Measurements from ENCODE around the gene PCDH9. TPM values are rescaled to one million over a fixed set of nuclear protein-coding genes. Genes with fewer than 3 reads are reported as not detected.

The PCDH9 gene
- total and polyA plus RNA-seq, 10 of the 15 experiments (the other 5 are each of a cell fraction or from before 2014, with no cell fraction given), result 0.02 to 2.3 (median 0.05) TPM; not detected in 1

- TF ChIP-seq E4F1 (IDR thresholded peaks at IDR 0.05; ENCODE audit: borderline replicate concordance, partially characterized antibody), result no peak
- no peak for TF ChIP-seq GABPA (IDR thresholded peaks at IDR 0.05; ENCODE audit: low read depth)
- no peak for TF ChIP-seq NFIC (IDR thresholded peaks at IDR 0.05; ENCODE audit: low read depth, low read length)
- no peak for TF ChIP-seq BCL3 (IDR thresholded peaks at IDR 0.05; ENCODE audit: borderline replicate concordance, insufficient read depth, low read depth, low read length, poor library complexity, severe bottlenecking)
- TF ChIP-seq ZNF24 (IDR thresholded peaks at IDR 0.05), result no peak
- no peak for TF ChIP-seq NFXL1 (IDR thresholded peaks at IDR 0.05; ENCODE audit: borderline replicate concordance)
Observed at GRCh38 chr13:66952507-66952906, 277.6 kb downstream of the PCDH9 start (continued).

- POLR2A ChIA-PET, result no interaction called here
- RAD21 ChIA-PET (ENCODE audit: unreplicated experiment), result interaction anchor here (1.2 kb wide), 1 partner anchor 9 kb away, joined by 3 read pairs; no protein-coding TSS in a partner anchor
- no peak overlapping the region for H3K9ac ChIP-seq (ENCODE audit: control insufficient read depth, insufficient read depth, low read length)
- H3K4me3 ChIP-seq, result no peak overlapping the region
- H2AFZ ChIP-seq (ENCODE audit: control insufficient read depth, low read depth, low read length), result no peak overlapping the region
- H3K27me3 ChIP-seq (replicated peaks in 1 of 2; ENCODE audit: control insufficient read depth in 2 of 2, insufficient read depth in 2 of 2, low read length in 1 of 2), result no peaks in the 10 kb centered on the region
- WGBS (ENCODE audit: insufficient coverage, insufficient replicate concordance, low lambda C conversion rate, missing lambda C conversion rate), result 36% methylated on average over 2 of the region's 2 CpGs
- ATAC-seq (no peak), FAIRE-seq (no peak), DNase-seq (ENCODE audit: low read depth, low spot score) (no peak)
- SMC1A ChIA-PET (ENCODE audit: uncharacterized antibody, unreplicated experiment), result interaction anchor here (0.8 to 1.4 kb wide), 3 partner anchors 9 to 32 kb away, joined by 3 to 4 read pairs (median 3); no protein-coding TSS in a partner anchor
- CTCF ChIA-PET, result interaction anchor here (0.9 kb wide), 1 partner anchor 115 kb away, joined by 3 read pairs; no protein-coding TSS in a partner anchor
- H3K4me1 ChIP-seq (ENCODE audit: control insufficient read depth, insufficient read depth, low read length), result no peaks in the 10 kb centered on the region
- no peaks in the 10 kb centered on the region for H3K36me3 ChIP-seq (ENCODE audit: control insufficient read depth in 2 of 2, insufficient read depth in 2 of 2, low read length in 1 of 2)
- no peak overlapping the region for H3K27ac ChIP-seq (ENCODE audit: control insufficient read depth, insufficient read depth)
- H3K79me2 ChIP-seq (ENCODE audit: control insufficient read depth, insufficient read depth, low read length), result no peaks in the 10 kb centered on the region
- in situ Hi-C loops (cut with MboI), result no loop called here
- intact Hi-C loops (cut with micrococcal nuclease; ENCODE audit: unreplicated experiment), result no loop called here
- H4K20me1 ChIP-seq (ENCODE audit: control insufficient read depth, insufficient read depth), result no peaks in the 10 kb centered on the region
- no TSS peak for BruUV-seq (replicated peaks)
- no peak overlapping the region for H3K4me2 ChIP-seq (ENCODE audit: control insufficient read depth, insufficient read depth)
- H3K9me3 ChIP-seq (replicated peaks; ENCODE audit: control insufficient read depth, insufficient read depth, low read length), result no peaks in the 10 kb centered on the region; the same call in 2 of the 3 replicates
- no peak for TF ChIP-seq E4F1 (IDR thresholded peaks at IDR 0.05; ENCODE audit: borderline replicate concordance, partially characterized antibody)
- no peak for TF ChIP-seq SKIL (IDR thresholded peaks at IDR 0.05; ENCODE audit: low read depth, poor library complexity, severe bottlenecking)
- TF ChIP-seq MTA2 (IDR thresholded peaks at IDR 0.05; ENCODE audit: low read depth), result no peak
- TF ChIP-seq RELA (IDR thresholded peaks at IDR 0.05; ENCODE audit: borderline replicate concordance, partially characterized antibody), result no peak
- no peak for TF ChIP-seq RB1 (IDR thresholded peaks at IDR 0.05; ENCODE audit: borderline replicate concordance)
- no peak for TF ChIP-seq ASH2L (IDR thresholded peaks at IDR 0.05; ENCODE audit: borderline replicate concordance, low read depth)
- TF ChIP-seq TCF12 (IDR thresholded peaks at IDR 0.05; ENCODE audit: low read depth, low read length), result no peak
- TF ChIP-seq SREBF2 (IDR thresholded peaks at IDR 0.05; ENCODE audit: low read length), result no peak
- no peak for TF ChIP-seq ZNF217 (IDR thresholded peaks at IDR 0.05)
- no peak for TF ChIP-seq SIN3A (IDR thresholded peaks at IDR 0.05; ENCODE audit: low read depth, low read length)
Observed at GRCh38 chr13:66951426-66951825, 278.7 kb downstream of the PCDH9 start.
